Fibroblast of the aortic adventitia (primary cell): ENCODE results near the gene ANKS1A. TPM values are rescaled to one million over a fixed set of nuclear protein-coding genes. Genes with fewer than 3 reads are reported as not detected.

Experiments used
- DNase-seq: peaks from one replicate; pipeline ENCODE4 v3.0.0-alpha.2; 2010; ENCODE audit warnings: low read depth
- H3K4me3 ChIP-seq: 2 replicates; pipeline ENCODE4 v1.5.1; 2011; ENCODE audit warnings: low read depth, mild to moderate bottlenecking, control low read depth, low read length, moderate library complexity
- CTCF ChIP-seq: IDR thresholded peaks from 2 replicates; pipeline ENCODE4 v1.5.1; 2011; ENCODE audit warnings: mild to moderate bottlenecking, low read length, control low read depth, inconsistent platforms; ENCODE audit not compliant: insufficient read depth
- total RNA-seq: library from RNA; depleted of rRNA; stranded (reverse); fragments of >200 nt; gene quantifications from 2 replicates; pipeline ENCODE4 v1.2.3, GENCODE V29; 2012; ENCODE audit warnings: low replicate concordance

Gene ANKS1A
- total RNA-seq, 1 donor: 7.6 TPM

GRCh38 chr6:34985236-34985635 lies 96.2 kb downstream of the ANKS1A start:
- no peak for TF ChIP-seq CTCF

GRCh38 chr6:34986845-34987246 lies 97.8 kb downstream of the ANKS1A start:
- H3K4me3 ChIP-seq: no peak overlapping the region
- TF ChIP-seq CTCF: peak; percentile 67
- DNase-seq: peak; percentile 86

More at GRCh38 chr6:34985236-34985635, 96.2 kb downstream of the ANKS1A start:
- DNase-seq: no peak
- H3K4me3 ChIP-seq: no peak overlapping the region

- no peak for TF ChIP-seq CTCF
- DNase-seq: no peak
- no peak overlapping the region for H3K4me3 ChIP-seq
Observed at GRCh38 chr6:34987506-34987905, 98.5 kb downstream of the ANKS1A start.

GRCh38 chr6:34990971-34991560 lies 102.0 kb downstream of the ANKS1A start:
- DNase-seq: peak; percentile 75
- no peak for TF ChIP-seq CTCF
- H3K4me3 ChIP-seq: no peak overlapping the region

GRCh38 chr6:34992376-34992775 lies 103.3 kb downstream of the ANKS1A start:
- H3K4me3 ChIP-seq: no peak overlapping the region
- no peak for TF ChIP-seq CTCF
- DNase-seq: no peak

- no peak for DNase-seq
Observed at GRCh38 chr6:34993213-34993612, 104.2 kb downstream of the ANKS1A start.

More at GRCh38 chr6:34993213-34993612, 104.2 kb downstream of the ANKS1A start:
- H3K4me3 ChIP-seq: no peak overlapping the region
- no peak for TF ChIP-seq CTCF
